GM19043 (cell line): ENCODE measurements around the gene IDH3A.
"Not testable (repeated sequence)": the region's sequence is repeated elsewhere in the genome, so short reads cannot be mapped to it uniquely, and the experiment has no call there.

ENCODE experiments used
- ATAC-seq: cut with Tn5 transposase; IDR thresholded peaks from one replicate; pipeline ENCODE4 v1.9.1; 2021; ENCODE audit warnings: low read depth; ENCODE audit not compliant: unreplicated experiment

Gene IDH3A

GRCh38 chr15:78129077-78129750 lies 19.9 kb upstream of the IDH3A start:
- ATAC-seq: no peak

GRCh38 chr15:78129751-78130287 lies 19.3 kb upstream of the IDH3A start:
- no peak for ATAC-seq

- peak; percentile 41 for ATAC-seq
Observed at GRCh38 chr15:78130466-78131294, 18.5 kb upstream of the IDH3A start.

GRCh38 chr15:78131295-78132061 lies 17.7 kb upstream of the IDH3A start, which contains the start of gene CIB2:
TSS of gene CIB2 (minus strand) at chr15:78131445. CDS start at chr15:78131215, 230 bp downstream.
- ATAC-seq: peak; percentile 71

- ATAC-seq: no peak
Observed at GRCh38 chr15:78133801-78134200, 15.4 kb upstream of the IDH3A start.

- ATAC-seq: no peak
Observed at GRCh38 chr15:78139578-78139977, 9.6 kb upstream of the IDH3A start.

GRCh38 chr15:78140292-78140691 lies 8.9 kb upstream of the IDH3A start:
- ATAC-seq: no peak

- ATAC-seq: no peak
Observed at GRCh38 chr15:78142332-78142731, 6.8 kb upstream of the IDH3A start.

- no peak for ATAC-seq
Observed at GRCh38 chr15:78146425-78147154, 2.6 kb upstream of the IDH3A start.

GRCh38 chr15:78147566-78147965 lies 1.6 kb upstream of the IDH3A start:
- no peak for ATAC-seq

GRCh38 chr15:78148392-78149067 lies 632 bp upstream of the IDH3A start:
- peak; percentile 12 for ATAC-seq

- ATAC-seq: peak; percentile 7
Observed at GRCh38 chr15:78149805-78150751, 916 bp downstream of the IDH3A start.

GRCh38 chr15:78151075-78151474 lies 1.9 kb downstream of the IDH3A start:
- not testable (repeated sequence) for ATAC-seq

GRCh38 chr15:78154955-78155354 lies 5.8 kb downstream of the IDH3A start:
- ATAC-seq: no peak

- ATAC-seq: no peak
Observed at GRCh38 chr15:78155355-78155939, 6.3 kb downstream of the IDH3A start.

GRCh38 chr15:78156653-78157052 lies 7.5 kb downstream of the IDH3A start:
- ATAC-seq: no peak

- ATAC-seq: no peak
Observed at GRCh38 chr15:78157203-78157602, 8.0 kb downstream of the IDH3A start.

- ATAC-seq: no peak
Observed at GRCh38 chr15:78159395-78159794, 10.2 kb downstream of the IDH3A start.
